Measurements from ENCODE around the gene PACS2. TPM values are rescaled to one million over a fixed set of nuclear protein-coding genes. Genes with fewer than 3 reads are reported as not detected.
"Not testable (repeated sequence)": the region's sequence is repeated elsewhere in the genome, so short reads cannot be mapped to it uniquely, and the experiment has no call there.

PACS2 gene
- total and polyA plus RNA-seq, 2 experiments from 2014 or later: 10.0 to 39.7 TPM

- Histone ChIP-seq H3K4me2 (ENCODE audit: unreplicated experiment) (no peak overlapping the region), H2AFZ (no peak overlapping the region), H3K4me3 (no peak overlapping the region), H3K4me1 (ENCODE audit: insufficient read depth) (peaks cover 13% of the 10 kb centered on the region), H3K27me3 (replicated peaks; ENCODE audit: insufficient read depth) (no peaks in the 10 kb centered on the region), H3K27ac (no peak overlapping the region), H3F3A (ENCODE audit: insufficient read depth) (no peaks in the 10 kb centered on the region), H4K20me1 (ENCODE audit: insufficient read depth) (no peaks in the 10 kb centered on the region), H3K36me3 (ENCODE audit: low read depth) (no peaks in the 10 kb centered on the region), H3K9me2 (ENCODE audit: insufficient read depth) (no peaks in the 10 kb centered on the region), H3K9ac (no peak overlapping the region), H3K79me2 (ENCODE audit: insufficient read depth) (peaks cover 55% of the 10 kb centered on the region), H3K9me3 (ENCODE audit: low read depth) (no peaks in the 10 kb centered on the region)
- TF ChIP-seq EZH2phosphoT487 (IDR thresholded peaks at IDR 0.05; ENCODE audit: insufficient read depth, low read depth) (no peak), EZH2 (IDR thresholded peaks at IDR 0.05; ENCODE audit: insufficient read depth, poor library complexity, severe bottlenecking) (no peak)
- in situ Hi-C loops (cut with MboI): no loop called here
- DNase-seq: no peak
- WGBS, 2 experiments (ENCODE audit: low coverage in 1 of 2, low lambda C conversion rate in 2 of 2, missing lambda C conversion rate in 2 of 2): 84 to 89% methylated on average over 32 to 34 of the region's 34 CpGs
These were observed 12.5 kb downstream of the PACS2 start for GRCh38 chr14:105326891-105327694.

- in situ Hi-C loops (cut with MboI); H3K9me3 ChIP-seq (ENCODE audit: low read depth); H3K4me2 ChIP-seq (ENCODE audit: unreplicated experiment); H3K9ac ChIP-seq; H2AFZ ChIP-seq; H3F3A ChIP-seq (ENCODE audit: insufficient read depth); H3K36me3 ChIP-seq (ENCODE audit: low read depth); H3K27ac ChIP-seq; H3K4me3 ChIP-seq; DNase-seq; H3K27me3 ChIP-seq (replicated peaks; ENCODE audit: insufficient read depth); H4K20me1 ChIP-seq (ENCODE audit: insufficient read depth); H3K9me2 ChIP-seq (ENCODE audit: insufficient read depth): not testable (repeated sequence)
- H3K4me1 ChIP-seq (ENCODE audit: insufficient read depth): peaks cover 13% of the 10 kb centered on the region
- WGBS, 2 experiments (ENCODE audit: low coverage in 1 of 2, low lambda C conversion rate in 2 of 2, missing lambda C conversion rate in 2 of 2): 77 to 86% methylated on average over 10 to 17 of the region's 17 CpGs
- H3K79me2 ChIP-seq (ENCODE audit: insufficient read depth): peaks cover 55% of the 10 kb centered on the region
These were observed 13.1 kb downstream of the PACS2 start for GRCh38 chr14:105327695-105328045.

GRCh38 chr14:105328070-105328677, 13.6 kb downstream of the PACS2 start:
- WGBS, 2 experiments (ENCODE audit: low coverage in 1 of 2, low lambda C conversion rate in 2 of 2, missing lambda C conversion rate in 2 of 2): 83 to 86% methylated on average over 9 to 11 of the region's 12 CpGs
- H3K4me1 ChIP-seq (ENCODE audit: insufficient read depth): peaks cover 13% of the 10 kb centered on the region
- no peaks in the 10 kb centered on the region for H3K9me2 ChIP-seq (ENCODE audit: insufficient read depth)
- no peak overlapping the region for H3K9ac ChIP-seq
- no peaks in the 10 kb centered on the region for H3K36me3 ChIP-seq (ENCODE audit: low read depth)
- TF ChIP-seq EZH2 (IDR thresholded peaks at IDR 0.05; ENCODE audit: insufficient read depth, poor library complexity, severe bottlenecking): no peak
- TF ChIP-seq EZH2phosphoT487 (IDR thresholded peaks at IDR 0.05; ENCODE audit: insufficient read depth, low read depth): no peak
- H3K27me3 ChIP-seq (replicated peaks; ENCODE audit: insufficient read depth): no peaks in the 10 kb centered on the region
- no peaks in the 10 kb centered on the region for H3F3A ChIP-seq (ENCODE audit: insufficient read depth)
- H3K79me2 ChIP-seq (ENCODE audit: insufficient read depth): peaks cover 55% of the 10 kb centered on the region
- H3K4me3 ChIP-seq: no peak overlapping the region
- no peaks in the 10 kb centered on the region for H3K9me3 ChIP-seq (ENCODE audit: low read depth)
- H4K20me1 ChIP-seq (ENCODE audit: insufficient read depth): no peaks in the 10 kb centered on the region
- in situ Hi-C loops (cut with MboI): no loop called here
- no peak for DNase-seq
- H2AFZ ChIP-seq: no peak overlapping the region
- no peak overlapping the region for H3K27ac ChIP-seq
- H3K4me2 ChIP-seq (ENCODE audit: unreplicated experiment): no peak overlapping the region

- H3K79me2 ChIP-seq (ENCODE audit: insufficient read depth): peaks cover 55% of the 10 kb centered on the region
- no peak overlapping the region for H3K4me2 ChIP-seq (ENCODE audit: unreplicated experiment)
- TF ChIP-seq EZH2 (IDR thresholded peaks at IDR 0.05; ENCODE audit: insufficient read depth, poor library complexity, severe bottlenecking) (no peak), EZH2phosphoT487 (IDR thresholded peaks at IDR 0.05; ENCODE audit: insufficient read depth, low read depth) (no peak)
- no peaks in the 10 kb centered on the region for H3F3A ChIP-seq (ENCODE audit: insufficient read depth)
- no peak for DNase-seq
- peaks cover 13% of the 10 kb centered on the region for H3K4me1 ChIP-seq (ENCODE audit: insufficient read depth)
- H3K9me2 ChIP-seq (ENCODE audit: insufficient read depth): no peaks in the 10 kb centered on the region
- H3K36me3 ChIP-seq (ENCODE audit: low read depth): no peaks in the 10 kb centered on the region
- in situ Hi-C loops (cut with MboI): no loop called here
- no peak overlapping the region for H3K27ac ChIP-seq
- H3K4me3 ChIP-seq: no peak overlapping the region
- H2AFZ ChIP-seq: no peak overlapping the region
- H3K9me3 ChIP-seq (ENCODE audit: low read depth): no peaks in the 10 kb centered on the region
- WGBS, 2 experiments (ENCODE audit: low coverage in 1 of 2, low lambda C conversion rate in 2 of 2, missing lambda C conversion rate in 2 of 2): 85 to 88% methylated on average over 15 of the region's 15 CpGs
- no peaks in the 10 kb centered on the region for H3K27me3 ChIP-seq (replicated peaks; ENCODE audit: insufficient read depth)
- no peaks in the 10 kb centered on the region for H4K20me1 ChIP-seq (ENCODE audit: insufficient read depth)
- H3K9ac ChIP-seq: no peak overlapping the region
These were observed 14.3 kb downstream of the PACS2 start for GRCh38 chr14:105328678-105329390.

Data from GM23248 (cell line).